GM13976 (cell line): ENCODE results near the gene DUSP19.

Experiments
- DNase-seq: peaks from one replicate; pipeline ENCODE4 v3.0.0; 2012; ENCODE audit warnings: low spot score
- CTCF ChIP-seq: IDR thresholded peaks from 2 replicates; pipeline ENCODE4 v1.5.1; 2012; ENCODE audit warnings: borderline replicate concordance, mild to moderate bottlenecking; ENCODE audit not compliant: insufficient read depth; ENCODE audit errors: extremely low read depth, missing control alignments, control extremely low read depth
- in situ Hi-C: fragments of 300-500 bp; cut with MboI; formaldehyde crosslinking; loops from one replicate; pipeline ENCODE4 v1.12.0; 2022; ENCODE audit warnings: low sequenced_read_pairs, mixed read lengths, inconsistent platforms; ENCODE audit not compliant: unreplicated experiment

Gene DUSP19

GRCh38 chr2:183112577-183112976 lies 34.0 kb downstream of the DUSP19 start:
- TF ChIP-seq CTCF = no peak
- in situ Hi-C loops = no loop called here
- no peak for DNase-seq

- in situ Hi-C loops = no loop called here
- no peak for DNase-seq
- no peak for TF ChIP-seq CTCF
These were observed 35.1 kb downstream of the DUSP19 start for GRCh38 chr2:183113630-183114029.

- no peak for TF ChIP-seq CTCF
- DNase-seq = no peak
- in situ Hi-C loops = no loop called here
These were observed 38.7 kb downstream of the DUSP19 start for GRCh38 chr2:183117226-183117625.

GRCh38 chr2:183123117-183123958 lies 44.8 kb downstream of the DUSP19 start:
- DNase-seq = no peak
- in situ Hi-C loops = no loop called here
- TF ChIP-seq CTCF = no peak

GRCh38 chr2:183123959-183124221 lies 45.3 kb downstream of the DUSP19 start:
- TF ChIP-seq CTCF = no peak
- in situ Hi-C loops = no loop called here
- peak; percentile 36 for DNase-seq

- in situ Hi-C loops = no loop called here
- TF ChIP-seq CTCF = no peak
- DNase-seq = peak; percentile 74
These were observed 45.8 kb downstream of the DUSP19 start, which contains the start of gene NUP35 for GRCh38 chr2:183124222-183124956. TSS of gene NUP35 (plus strand) at chr2:183124443. CDS start at chr2:183124458, 15 bp downstream.
